HG03521 (cell line): Measurements from ENCODE around the gene CRYL1.

Source experiments
- ATAC-seq: cut with Tn5 transposase; IDR thresholded peaks from one replicate; pipeline ENCODE4 v1.9.1; 2021; ENCODE audit warnings: mild to moderate bottlenecking, moderate library complexity; ENCODE audit not compliant: unreplicated experiment

The CRYL1 gene

DNA sequence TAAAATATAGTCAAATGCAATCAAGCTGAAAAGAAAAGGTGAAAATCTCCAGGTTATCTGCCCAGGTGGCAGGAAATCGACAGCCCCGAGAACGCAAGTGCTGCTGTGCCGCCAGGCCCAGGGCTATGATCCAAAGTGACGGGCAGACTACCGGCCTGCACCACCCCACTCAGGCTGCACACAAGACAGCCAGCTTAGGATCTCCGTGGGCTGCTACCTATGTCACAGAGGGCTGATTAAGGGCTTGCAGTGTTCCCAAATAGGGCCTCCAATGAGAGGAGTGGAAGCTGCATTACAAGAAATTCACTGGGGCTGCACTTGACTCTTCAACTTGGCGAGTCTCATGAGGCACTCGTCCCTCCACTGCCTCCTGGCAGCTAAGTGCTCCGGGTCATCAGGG, 121.8 kb downstream of the CRYL1 start:
- no peak for ATAC-seq

DNA sequence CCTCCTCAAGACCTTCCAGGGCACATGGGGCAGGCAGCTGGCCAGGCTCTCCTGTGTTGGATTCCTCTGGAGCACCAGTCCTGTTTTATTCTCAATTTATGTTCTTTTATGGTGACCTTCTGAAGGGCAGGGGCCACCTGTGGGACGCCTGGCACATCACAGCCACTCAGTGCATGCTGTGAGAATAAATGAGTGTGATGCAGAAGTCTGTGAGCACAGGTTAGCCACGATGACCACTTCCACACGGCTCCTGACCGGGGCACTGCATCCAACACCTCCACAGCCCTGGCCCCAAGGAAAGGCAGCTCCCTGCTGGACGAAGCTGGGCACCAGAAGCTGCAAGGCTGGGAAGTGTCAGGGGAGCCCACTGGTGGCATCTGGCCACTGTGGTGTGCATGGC, 122.8 kb downstream of the CRYL1 start:
- no peak for ATAC-seq

DNA sequence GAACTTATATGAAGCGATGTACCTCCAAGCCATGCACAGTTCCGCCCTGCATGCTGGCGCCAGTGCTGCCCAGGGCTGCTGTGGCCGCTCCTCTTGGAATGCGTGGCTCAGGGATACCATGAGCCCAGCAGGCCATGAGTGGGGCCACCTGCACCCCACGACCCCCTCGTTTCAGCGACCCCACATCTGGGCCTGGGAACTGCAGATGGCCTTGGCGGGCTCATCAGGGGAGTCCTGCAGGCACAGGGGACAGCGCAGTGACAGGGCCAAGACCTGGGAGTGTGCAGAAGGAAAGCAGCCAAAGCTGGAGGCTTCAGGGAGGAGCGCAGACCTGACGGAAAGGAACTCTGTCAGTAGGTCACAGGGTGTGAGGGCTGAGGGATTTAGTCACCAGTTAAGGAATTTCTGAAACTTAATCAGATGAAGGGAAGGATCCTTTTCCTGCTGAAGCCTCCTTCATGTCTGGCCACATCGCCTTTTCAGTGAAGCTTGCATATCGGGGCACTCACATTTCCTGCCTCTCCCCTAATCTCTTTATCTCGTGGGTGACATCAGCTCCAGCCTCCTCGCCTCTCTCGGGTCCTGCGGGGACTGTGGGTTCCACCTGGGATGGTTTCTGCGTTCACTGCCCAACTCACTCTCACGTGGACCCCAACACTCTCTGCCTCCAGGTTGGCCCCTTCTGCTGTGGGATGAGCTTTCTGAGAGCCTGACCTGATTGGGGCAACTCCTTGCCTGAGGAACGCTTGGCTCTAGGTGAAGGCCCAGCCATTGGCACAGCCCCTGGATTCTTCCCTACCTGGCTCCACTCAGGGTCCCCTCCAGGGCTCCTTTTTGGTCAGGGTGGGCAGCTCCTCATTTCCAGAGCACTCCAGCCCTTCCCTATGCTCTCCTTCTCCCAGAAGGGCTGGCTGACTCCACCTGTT, 123.5 kb downstream of the CRYL1 start:
- no peak for ATAC-seq

DNA sequence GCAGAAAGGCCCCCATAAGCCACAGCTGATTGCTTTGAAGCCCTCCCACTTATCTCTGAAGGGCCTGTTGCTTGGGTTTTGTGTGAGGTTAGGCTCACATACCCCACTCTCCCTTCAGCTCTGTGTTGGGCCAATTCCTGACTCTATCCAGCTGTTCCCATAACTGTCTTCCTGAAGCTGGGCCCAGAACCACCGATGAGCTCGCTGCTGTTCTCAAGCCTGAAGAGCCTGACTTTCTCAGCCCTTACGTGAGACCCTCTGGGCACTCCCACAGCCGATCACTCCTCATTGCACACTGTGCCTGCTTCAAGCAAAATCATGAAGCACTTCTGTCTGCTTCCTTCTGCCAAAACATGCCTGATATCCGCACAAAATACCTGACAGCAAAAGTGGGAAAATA, 124.1 kb downstream of the CRYL1 start:
- ATAC-seq, result no peak

DNA sequence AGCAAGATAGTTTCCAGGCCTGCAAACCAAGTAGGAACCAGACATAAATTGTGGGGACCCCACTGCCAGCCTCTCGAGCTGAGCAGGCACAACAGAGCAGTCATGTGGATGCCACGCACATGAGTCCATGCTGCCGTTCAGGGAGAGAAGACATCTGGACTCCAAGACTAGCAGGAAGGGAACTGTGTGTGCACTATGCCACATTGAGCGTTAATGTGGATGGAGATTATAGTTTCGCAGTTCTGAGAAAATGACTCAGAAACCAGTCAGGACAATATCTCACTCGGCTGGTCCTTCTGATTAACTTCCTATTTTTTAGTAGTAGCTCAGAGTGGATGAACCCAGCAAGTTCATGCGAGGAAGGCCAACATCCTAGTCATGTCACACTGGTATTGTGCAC, 124.9 kb downstream of the CRYL1 start:
- ATAC-seq, result no peak

DNA sequence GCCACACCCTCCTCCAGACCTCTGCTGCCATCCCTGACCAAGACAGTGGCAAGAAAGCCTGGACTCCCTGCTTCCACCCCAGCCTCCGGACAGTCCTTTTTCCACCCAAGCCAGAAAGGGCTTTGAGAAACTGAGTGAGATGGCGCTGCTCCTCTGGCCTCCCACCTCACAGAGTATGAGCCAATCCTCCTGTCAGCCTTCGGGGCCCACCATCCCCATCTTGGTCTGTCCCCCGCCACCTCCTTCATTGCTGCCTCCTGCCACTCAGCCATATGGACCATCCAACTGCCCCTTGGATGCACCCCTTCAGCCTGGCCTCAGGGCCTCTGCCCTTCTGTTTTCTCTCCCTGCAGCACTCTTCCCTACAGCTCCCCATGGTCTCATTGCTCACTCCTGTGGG, 125.7 kb downstream of the CRYL1 start:
- no peak for ATAC-seq

DNA sequence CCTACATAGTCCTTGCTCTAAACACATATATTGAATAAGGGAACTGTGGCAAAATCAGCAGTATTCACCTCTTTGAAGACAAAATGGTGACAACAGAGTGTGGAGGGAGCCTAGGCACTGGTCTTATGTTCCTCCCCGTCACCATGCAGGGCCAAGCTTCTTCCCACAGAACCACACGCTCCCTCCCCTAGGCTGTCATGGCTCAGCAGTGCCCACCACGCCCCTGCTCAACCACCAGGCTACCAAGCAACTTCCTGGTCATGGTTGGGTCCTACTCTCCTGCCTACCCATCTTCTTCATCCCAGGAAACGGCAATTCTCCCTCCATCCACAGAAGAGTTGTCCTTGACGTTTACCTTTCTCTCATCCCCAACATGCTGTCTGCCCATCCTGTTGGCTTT, 126.1 kb downstream of the CRYL1 start:
- no peak for ATAC-seq

DNA sequence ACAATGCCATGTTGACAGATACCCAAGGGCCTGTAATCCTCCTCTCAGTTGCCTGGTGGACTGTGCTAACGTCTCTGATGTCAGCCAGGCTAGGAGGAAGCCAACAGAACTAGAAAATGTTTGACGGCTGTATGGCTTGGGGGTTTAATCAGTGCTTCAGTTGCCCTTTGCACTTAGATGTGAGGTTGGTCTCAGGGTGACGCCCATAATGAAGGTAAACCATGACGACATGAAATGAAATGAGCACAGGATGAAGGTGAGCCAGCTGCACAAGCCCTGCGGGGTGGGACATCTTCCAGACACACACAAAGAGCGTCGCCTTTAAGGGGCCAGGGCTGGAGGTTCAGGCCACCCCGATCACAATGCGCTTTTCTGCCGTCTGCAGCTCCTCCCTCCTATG, 127.2 kb downstream of the CRYL1 start:
- ATAC-seq, result no peak

DNA sequence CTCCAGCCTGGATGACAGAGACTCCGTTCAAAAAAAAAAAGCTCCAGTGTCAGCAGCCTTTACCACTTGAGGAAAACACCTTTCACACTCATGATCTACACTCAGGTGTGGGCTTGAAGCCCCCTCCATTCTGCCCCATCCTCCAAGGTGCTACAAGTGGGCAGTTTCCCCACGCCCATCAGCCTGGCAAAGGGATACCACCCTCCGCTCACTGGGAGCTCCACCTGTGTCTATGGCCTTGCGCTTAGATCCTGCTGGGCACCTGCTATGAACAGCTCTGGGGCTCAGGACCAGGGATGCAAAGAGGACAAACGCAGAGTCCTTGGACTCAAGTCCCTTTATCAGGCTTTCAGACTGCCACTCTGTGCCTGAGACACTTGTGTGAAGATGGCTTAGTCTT, 127.8 kb downstream of the CRYL1 start:
- no peak for ATAC-seq

DNA sequence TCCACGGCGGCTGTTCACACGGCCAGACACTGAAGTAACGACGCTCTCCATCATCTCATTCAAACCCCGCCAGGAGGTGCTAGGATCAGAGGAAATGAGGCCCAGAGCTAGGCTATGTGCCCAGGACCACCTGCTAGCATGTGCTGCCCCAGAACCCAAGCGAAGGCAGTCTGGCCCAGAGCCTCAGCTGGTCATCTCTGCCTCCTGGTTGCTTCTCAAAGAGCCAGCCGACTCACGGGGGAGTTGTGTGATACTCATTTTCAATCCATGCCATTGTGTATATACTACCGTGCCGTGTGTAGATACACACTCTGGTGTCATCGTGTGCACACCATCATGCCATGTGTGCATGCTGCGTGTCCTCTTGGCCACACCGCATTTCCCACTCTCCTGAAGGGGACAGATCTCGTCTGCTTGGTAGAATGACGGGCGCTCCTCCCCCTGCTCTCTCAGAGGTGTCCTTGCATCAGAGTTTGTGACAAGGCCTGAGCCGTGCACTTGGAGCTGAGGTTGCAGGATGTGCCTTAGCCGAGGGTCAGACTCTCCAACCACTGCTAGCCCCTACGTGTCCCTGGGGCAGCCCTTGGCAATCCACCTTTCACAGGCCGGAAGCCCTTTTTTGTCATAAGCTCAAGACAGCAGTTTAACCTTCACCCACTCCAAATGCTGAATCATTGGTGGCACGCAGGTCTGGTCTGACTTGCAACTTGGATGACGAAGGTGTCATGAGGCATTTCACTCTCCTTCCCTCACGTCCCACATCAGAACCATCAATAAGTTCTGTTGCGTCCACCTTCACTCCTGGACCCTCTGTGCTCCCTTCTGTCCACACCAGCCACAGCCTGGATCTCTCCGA, 130.4 kb downstream of the CRYL1 start:
- no peak for ATAC-seq

DNA sequence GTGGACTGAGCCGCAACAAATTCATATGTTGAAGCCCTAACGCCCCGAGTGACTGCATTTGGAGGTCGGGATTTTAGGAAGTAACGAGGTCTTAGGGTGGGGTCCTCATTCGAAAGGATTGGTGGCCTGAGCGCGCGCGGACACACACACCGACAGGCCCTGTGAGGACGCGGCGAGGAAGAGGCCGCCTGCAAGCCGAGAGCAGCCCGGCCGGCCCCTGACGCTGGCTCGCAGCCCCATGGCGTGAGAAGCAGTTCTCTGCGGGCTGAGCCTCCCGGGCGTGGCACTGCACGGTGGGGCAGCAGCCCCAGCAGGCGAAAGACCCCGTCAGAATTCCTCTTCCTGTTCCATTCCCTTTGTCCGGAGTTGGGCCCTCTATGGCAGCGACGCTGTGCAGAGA, 131.2 kb downstream of the CRYL1 start:
- no peak for ATAC-seq

DNA sequence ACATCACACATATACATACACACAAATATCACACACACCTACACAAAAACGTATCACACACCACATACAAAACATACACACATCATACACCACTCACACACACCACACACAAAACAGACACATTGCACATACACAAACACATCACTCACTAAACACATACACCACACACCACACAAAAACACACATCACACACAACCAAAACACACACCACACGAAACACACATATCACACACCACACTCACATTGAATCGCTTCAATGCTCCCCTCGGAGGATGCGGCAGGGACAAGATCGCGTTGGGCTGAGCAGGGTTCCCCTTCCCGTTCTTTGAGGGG, 131.5 kb downstream of the CRYL1 start:
- ATAC-seq, result no peak

DNA sequence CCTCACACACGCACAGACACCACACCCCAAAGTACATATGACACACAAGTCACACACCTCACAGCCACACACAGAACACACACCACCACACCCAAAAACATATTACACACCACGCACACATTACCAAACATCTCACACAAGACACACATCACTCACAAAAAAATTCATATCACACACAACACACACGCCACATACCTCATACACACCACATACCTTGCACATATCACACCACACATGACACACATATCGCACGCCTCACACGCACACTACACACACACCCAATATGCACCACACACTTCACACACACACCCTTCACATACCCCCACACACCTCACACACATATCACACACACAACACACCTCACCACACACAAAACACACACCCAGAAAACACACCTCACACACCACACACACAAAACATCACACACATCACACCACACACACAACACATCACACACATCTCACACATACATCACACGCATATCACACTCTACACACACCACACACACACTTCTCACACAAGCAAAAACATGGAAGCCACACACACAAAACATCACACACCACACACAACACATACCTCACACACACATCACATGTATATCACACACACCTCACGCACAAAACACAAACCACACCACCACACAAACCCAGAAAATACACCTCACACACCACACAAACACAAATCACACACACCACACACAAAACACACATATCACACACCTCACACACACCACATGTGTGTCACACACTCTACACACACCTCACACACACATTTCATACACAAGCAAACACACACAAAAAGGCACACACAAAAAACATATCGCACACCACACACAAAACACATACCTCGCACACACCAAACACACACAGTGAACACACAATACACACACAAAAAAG, 132.1 kb downstream of the CRYL1 start:
- no peak for ATAC-seq

DNA sequence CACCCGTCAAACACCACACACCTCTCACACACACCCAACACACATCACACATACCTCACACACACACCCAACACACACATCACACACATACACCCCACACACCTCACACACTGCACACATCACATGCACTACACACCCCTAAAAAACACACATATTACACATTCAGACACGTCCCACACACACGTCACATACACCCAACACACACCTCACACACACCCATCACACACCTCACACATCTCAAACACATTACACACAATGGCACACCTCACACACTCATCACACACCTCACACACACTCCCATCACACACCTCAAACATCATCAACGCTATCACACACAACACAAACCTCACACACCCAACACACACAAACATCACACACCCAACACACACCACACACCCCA, 133.1 kb downstream of the CRYL1 start:
- ATAC-seq, result no peak

DNA sequence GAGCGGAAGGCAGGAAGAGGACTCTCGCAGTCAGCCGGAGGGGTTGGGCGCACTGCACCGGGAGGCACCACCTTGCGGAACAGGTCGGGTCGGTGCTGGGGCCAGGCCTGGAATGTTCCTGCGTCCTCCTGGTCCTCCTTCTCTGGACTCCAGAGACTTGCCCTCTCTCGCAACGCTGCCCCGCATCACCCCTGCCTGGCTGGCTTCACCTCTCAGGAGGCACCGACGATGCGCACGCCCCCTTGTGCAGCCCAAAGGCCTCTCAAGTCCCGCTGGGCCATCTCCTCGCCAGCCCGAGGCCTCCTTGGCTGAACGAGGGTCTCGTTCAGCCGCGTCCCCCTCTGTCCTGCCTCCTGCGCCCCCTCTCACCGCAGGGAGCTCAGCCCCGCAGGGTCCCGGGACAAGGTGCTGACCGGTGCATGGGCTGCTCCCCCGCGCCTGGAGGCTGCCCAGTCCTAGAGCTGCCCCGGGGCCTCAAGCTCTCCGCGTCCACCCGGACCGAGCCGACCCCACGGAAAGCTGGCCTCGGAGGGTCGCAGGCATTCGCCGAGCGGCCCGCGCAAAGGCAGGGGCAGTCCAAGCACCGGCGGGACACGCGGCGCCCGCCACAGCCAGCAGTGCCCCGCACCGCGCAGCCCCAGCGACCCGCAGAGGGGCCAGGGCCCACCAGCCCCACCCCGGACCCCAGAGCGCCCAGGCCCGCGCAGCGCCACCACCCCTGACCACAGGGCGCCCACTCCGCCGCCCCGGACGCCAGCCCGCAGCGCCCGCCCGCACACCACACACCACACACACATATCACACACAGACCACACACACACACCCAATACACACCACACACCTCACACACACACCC, 133.8 kb downstream of the CRYL1 start:
- no peak for ATAC-seq

DNA sequence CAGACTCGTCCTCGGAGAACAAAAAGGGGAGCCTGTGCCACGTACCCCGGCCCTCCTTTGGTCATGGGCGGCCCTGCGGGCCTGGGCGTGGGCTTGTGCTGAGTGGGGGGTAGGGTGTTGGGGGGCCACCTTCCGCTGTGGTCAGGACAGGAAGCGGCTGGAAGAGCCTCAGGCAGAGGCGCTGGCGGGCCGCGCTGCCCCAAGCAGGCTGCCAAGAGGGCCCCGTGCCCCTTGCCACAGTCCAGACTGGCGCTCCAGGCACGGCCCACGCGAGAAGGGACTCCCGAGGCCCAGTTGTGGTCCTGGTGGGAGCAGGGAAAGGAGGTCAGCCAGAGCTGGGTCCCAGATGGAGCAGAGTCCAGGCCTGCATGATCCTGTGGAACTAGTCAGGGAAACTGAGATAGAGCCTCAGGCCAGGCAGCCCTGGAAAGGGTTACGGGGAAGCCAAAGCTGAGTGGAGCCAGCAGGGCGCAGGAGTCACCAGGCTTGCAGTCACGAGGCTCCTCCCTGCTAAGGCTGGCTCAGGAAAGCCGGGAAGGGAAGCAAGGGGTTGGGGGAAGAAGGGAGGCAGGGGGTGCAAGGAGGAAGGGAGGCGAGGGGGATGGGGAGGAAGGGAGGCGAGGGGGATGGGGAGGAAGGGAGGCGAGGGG, 135.0 kb downstream of the CRYL1 start:
- ATAC-seq, result no peak

DNA sequence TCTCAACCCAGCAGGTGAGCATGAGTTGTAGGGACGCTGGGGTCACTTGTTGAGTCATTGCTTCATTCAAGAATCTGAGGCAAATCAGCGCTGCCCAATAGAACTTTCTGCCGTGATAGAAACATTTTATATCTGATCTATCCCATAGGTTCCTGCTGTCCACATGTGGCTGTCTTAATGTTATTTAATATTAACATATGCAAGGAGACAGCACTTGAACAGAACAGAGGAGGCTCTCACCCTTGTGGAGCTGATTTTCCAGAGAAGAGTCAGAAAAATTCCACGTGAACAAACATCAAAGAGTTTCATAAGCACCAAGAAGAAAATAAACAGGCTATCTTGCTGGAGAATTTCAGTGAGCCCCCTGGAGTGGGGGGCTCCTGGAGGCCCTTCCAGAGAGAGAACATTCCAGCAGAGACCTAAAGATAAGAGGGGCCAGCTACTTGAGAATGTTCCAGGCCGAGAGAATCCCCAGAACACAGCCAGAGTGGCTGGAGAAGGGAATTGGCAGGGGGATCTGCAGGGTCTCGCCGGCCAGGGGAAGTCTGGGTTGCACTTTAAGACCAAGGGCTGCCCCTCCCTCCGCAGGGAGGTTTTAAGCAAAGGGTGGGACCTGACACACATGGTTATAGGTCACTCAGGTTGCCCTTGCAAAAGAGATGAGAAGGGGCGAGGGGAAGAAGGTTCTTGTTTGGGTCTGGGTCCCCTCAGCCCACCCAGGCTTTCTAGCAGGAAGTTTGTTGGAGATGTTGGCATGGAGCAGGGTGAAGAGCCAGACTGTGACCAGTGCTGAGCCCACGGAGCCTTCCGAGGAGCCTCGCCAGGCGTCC, 135.7 kb downstream of the CRYL1 start:
- no peak for ATAC-seq

DNA sequence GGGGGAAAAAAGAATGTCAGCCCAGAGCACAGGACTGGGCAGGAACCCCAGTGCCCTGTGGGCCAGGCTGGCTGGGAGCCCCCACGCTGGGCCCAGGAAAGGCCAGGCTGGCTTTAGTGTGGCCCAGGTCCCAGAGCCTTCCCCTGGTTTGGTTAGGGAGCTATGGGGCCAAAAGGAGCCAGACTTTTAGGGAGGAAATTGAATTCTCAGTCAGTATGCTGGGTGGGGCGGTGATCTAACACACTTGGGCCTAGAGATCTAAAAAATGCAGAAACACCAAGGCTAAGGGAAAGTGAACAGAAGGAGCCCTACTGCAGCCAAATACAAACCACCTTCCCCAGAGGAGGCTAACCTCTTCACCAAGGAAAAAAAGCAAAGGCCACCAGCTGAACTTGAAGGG, 137.5 kb downstream of the CRYL1 start:
- ATAC-seq, result no peak

DNA sequence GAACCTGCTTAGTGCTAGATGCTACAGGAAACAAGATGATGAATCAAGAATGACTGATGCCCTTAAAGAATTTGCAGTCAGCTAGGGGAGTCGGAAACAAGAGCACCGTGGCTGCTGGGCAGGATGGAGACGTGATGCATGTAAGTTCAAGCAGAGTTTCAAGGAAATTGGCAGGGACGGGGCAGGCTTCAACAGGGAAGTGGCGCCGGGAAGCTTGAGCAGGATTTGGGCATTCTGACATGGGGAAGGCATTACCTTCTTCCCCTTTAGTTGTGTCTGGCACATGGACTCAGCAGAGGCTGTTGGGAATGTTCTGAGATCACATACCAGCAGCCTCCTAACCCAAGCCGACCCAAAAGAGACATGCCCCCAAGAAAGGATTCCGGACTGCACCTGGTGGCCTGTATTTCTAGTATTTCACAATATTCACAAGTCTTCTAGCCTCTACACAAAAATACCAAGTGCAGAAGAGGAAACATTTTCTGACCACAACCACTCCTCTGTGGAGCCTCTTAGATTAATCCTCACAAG, 138.2 kb downstream of the CRYL1 start:
- ATAC-seq, result no peak
